ENCODE measurements around the gene PARVA.

DNA sequence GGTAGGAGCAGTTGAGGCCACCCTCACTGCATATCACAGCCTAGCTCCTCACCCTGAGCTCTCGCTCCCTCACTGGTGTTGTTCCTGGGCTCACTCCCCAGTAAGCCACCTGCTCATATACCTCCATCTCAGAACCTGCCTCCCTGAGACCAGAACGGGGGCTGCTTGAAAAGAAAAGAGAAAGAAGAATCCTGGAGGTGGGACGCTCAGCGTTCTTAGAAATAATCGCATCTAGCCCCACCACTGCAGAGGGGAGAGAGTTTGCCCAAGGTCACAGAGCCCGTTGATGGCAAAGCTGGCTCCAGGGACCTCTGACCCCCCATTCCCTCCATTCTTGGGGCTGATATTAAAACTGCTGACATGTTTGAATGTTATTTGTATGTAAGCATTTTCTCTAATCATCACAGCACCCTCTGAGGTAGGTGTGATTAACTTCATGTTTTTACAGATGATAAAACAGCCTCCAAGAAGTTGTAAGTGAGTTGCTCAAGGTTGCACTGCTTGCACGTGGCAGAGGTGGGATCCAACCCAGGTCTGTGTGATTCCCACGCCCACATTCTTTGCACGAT lies 164.3 kb downstream of the PARVA start:
- TF ChIP-seq, protein P1, sequence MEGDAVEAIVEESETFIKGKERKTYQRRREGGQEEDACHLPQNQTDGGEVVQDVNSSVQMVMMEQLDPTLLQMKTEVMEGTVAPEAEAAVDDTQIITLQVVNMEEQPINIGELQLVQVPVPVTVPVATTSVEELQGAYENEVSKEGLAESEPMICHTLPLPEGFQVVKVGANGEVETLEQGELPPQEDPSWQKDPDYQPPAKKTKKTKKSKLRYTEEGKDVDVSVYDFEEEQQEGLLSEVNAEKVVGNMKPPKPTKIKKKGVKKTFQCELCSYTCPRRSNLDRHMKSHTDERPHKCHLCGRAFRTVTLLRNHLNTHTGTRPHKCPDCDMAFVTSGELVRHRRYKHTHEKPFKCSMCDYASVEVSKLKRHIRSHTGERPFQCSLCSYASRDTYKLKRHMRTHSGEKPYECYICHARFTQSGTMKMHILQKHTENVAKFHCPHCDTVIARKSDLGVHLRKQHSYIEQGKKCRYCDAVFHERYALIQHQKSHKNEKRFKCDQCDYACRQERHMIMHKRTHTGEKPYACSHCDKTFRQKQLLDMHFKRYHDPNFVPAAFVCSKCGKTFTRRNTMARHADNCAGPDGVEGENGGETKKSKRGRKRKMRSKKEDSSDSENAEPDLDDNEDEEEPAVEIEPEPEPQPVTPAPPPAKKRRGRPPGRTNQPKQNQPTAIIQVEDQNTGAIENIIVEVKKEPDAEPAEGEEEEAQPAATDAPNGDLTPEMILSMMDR (IDR thresholded peaks at IDR 0.05), result no peak
- TF ChIP-seq POLR2A (IDR thresholded peaks at IDR 0.05) (no peak), EP300 (IDR thresholded peaks at IDR 0.05) (no peak)

Data from gastroesophageal sphincter (tissue), 3 donors.